ENCODE data around the gene MSI1. TPM values are rescaled to one million over a fixed set of nuclear protein-coding genes. Genes with fewer than 3 reads are reported as not detected.

The MSI1 gene
- total and polyA plus RNA-seq, 10 of the 15 experiments (the other 5 are each of a cell fraction or from before 2014, with no cell fraction given), result 0.04 TPM; not detected in 9

DNA sequence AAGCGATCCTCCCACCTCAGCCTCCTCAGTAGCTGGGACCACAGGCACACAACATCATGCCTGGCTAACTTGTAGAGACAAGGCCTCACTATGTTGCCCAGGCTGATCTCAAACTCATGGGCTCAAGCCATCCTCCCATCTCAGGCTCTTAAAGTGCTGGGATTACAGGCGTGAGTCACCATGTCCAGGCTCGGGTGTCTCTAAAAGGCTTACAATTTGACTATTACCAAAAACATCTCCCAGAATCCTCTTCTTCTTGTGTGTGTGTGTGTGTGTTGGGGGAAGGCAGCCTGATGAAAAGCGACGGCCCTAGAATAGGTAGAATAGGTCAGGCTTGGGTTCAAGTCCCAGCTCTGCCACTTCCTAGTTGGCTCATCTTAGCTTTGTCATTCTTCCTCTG is 16.8 kb downstream of the MSI1 start:
- no peaks in the 10 kb centered on the region for H3K9me3 ChIP-seq (replicated peaks; ENCODE audit: control insufficient read depth, insufficient read depth, low read length)
- no peaks in the 10 kb centered on the region for H3K36me3 ChIP-seq (ENCODE audit: control insufficient read depth in 2 of 2, insufficient read depth in 2 of 2, low read length in 1 of 2)
- ChIA-PET RAD21 (ENCODE audit: unreplicated experiment) (interaction anchor here (1.0 kb wide), 1 partner anchor 144 kb away, joined by 3 read pairs; the partner anchor contains the start of gene DYNLL1), CTCF (interaction anchor here (0.7 kb wide), 1 partner anchor 50 kb away, joined by 4 read pairs; the partner anchor contains the start of gene SIRT4), SMC1A (ENCODE audit: uncharacterized antibody, unreplicated experiment) (interaction anchor here (0.6 kb wide), 1 partner anchor 621 kb away, joined by 3 read pairs; no protein-coding TSS in a partner anchor), POLR2A (no interaction called here)
- no TSS peak for BruUV-seq (replicated peaks)
- H3K4me1 ChIP-seq (ENCODE audit: control insufficient read depth, insufficient read depth, low read length), result no peaks in the 10 kb centered on the region
- no peak overlapping the region for H2AFZ ChIP-seq (ENCODE audit: control insufficient read depth, low read depth, low read length)
- H3K27ac ChIP-seq (ENCODE audit: control insufficient read depth, insufficient read depth), result no peak overlapping the region
- no peak overlapping the region for H3K9ac ChIP-seq (ENCODE audit: control insufficient read depth, insufficient read depth, low read length)
- DNase-seq (ENCODE audit: low read depth, low spot score), result no peak
- ATAC-seq, result no peak
- intact Hi-C loops (cut with micrococcal nuclease; ENCODE audit: unreplicated experiment) (no loop called here), in situ Hi-C loops (cut with MboI) (no loop called here)
- WGBS (ENCODE audit: insufficient coverage, insufficient replicate concordance, low lambda C conversion rate, missing lambda C conversion rate), result 25% methylated on average over 5 of the region's 5 CpGs
- no peak overlapping the region for H3K4me2 ChIP-seq (ENCODE audit: control insufficient read depth, insufficient read depth)
- 0 out of 4 replicates have a peak, but pooled peaks cover 0 to 1% of the 10 kb centered on the region in 2 experiments for H3K27me3 ChIP-seq (replicated peaks in 1 of 2; ENCODE audit: control insufficient read depth in 2 of 2, insufficient read depth in 2 of 2, low read length in 1 of 2)
- H3K4me3 ChIP-seq, result no peak overlapping the region
- TF ChIP-seq NRF1 (conservative IDR thresholded peaks at IDR 0.05; ENCODE audit: low read depth, low read length) (no peak), GATAD2B (conservative IDR thresholded peaks at IDR 0.05; ENCODE audit: low read depth) (no peak), ZNF274 (IDR thresholded peaks at IDR 0.05; ENCODE audit: insufficient read depth, insufficient read length) (no peak), CHD1 (IDR thresholded peaks at IDR 0.05; ENCODE audit: low read depth, low read length) (no peak)
- TF ChIP-seq, protein P1, sequence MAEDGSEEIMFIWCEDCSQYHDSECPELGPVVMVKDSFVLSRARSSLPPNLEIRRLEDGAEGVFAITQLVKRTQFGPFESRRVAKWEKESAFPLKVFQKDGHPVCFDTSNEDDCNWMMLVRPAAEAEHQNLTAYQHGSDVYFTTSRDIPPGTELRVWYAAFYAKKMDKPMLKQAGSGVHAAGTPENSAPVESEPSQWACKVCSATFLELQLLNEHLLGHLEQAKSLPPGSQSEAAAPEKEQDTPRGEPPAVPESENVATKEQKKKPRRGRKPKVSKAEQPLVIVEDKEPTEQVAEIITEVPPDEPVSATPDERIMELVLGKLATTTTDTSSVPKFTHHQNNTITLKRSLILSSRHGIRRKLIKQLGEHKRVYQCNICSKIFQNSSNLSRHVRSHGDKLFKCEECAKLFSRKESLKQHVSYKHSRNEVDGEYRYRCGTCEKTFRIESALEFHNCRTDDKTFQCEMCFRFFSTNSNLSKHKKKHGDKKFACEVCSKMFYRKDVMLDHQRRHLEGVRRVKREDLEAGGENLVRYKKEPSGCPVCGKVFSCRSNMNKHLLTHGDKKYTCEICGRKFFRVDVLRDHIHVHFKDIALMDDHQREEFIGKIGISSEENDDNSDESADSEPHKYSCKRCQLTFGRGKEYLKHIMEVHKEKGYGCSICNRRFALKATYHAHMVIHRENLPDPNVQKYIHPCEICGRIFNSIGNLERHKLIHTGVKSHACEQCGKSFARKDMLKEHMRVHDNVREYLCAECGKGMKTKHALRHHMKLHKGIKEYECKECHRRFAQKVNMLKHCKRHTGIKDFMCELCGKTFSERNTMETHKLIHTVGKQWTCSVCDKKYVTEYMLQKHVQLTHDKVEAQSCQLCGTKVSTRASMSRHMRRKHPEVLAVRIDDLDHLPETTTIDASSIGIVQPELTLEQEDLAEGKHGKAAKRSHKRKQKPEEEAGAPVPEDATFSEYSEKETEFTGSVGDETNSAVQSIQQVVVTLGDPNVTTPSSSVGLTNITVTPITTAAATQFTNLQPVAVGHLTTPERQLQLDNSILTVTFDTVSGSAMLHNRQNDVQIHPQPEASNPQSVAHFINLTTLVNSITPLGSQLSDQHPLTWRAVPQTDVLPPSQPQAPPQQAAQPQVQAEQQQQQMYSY (CRISPR knock-in tag; IDR thresholded peaks at IDR 0.05), result no peak
- H4K20me1 ChIP-seq (ENCODE audit: control insufficient read depth, insufficient read depth), result no peaks in the 10 kb centered on the region
- H3K79me2 ChIP-seq (ENCODE audit: control insufficient read depth, insufficient read depth, low read length), result no peaks in the 10 kb centered on the region
- no peak for FAIRE-seq

All from GM12878 (cell line).